COLO668 (cell line): ENCODE results near the gene ZFAND3.
A peak's percentile ranks its signal among the peaks of the same experiment; 100 is the strongest.

Experiments used
- DNase-seq: peaks from one replicate; lab custom pipeline; 2025; ENCODE audit not compliant: unreplicated experiment; lab: John Stamatoyannopoulos, UW

ZFAND3 gene

DNA sequence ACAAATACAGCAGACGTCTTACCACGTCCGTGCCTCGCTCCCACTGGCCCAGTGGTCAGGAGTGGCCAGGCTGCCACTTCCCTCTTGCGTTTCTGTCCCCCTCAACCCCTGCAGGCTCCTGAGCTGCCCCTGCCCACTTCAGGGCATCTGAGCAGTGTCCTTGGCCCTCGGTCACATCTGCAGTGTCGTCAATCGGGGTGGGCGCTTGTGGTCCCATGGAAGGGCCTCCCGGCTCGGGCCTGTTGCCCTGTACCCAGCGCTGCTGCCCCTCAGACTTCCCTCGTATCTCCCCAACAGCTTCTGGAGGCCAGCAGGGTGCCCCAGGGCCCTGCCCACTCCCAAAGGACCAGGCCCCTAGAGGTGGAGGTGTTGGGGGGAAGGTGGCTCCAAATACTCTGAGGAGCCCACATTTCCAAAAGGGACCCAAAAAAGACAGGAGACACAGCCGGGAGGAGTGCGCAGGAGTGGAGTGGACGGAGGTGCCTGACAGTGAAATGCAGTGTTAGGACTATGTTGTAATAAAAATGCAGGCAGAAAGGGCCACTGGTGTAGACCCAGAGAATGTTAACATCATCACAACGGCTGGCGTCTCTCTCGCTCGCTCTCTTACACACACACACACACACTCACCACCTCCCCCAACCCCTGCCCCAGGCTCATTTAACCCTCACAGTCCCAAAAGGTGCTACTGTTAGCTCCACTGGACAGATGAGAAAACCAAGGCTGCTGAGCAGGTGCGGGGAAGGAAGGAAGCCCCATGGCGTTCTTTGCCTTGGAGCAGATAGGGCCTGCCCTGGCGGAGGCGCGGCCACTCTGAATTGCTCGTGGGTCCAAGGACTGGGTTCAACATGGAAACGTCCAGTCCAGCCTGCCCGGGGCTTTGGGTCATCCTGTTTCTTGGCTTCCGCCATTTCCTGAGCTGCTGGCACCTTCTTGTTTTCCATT, 343.9 kb downstream of the ZFAND3 start:
- DNase-seq = no peak

DNA sequence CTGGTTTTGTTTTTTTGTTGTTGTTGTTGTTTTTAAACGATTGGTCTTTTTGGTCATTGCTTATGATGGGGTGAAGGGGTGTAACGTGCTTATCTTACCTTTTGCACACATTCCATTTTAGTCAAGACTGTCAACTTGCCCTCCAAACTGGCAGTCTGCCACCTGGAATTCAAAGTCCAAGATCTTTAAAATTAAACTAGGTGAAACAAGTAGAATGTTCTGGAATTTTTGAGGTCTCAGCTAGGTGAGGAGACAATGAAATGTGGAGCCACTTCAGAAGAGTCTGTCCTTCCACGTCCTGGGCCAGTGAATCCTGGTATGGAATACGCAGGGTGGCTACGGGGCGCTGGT, 344.6 kb downstream of the ZFAND3 start:
- DNase-seq = no peak

- DNase-seq = no peak
Measured at GRCh38 chr6:38164671-38165108, 345.2 kb downstream of the ZFAND3 start.

- no peak for DNase-seq
Measured at GRCh38 chr6:38166411-38167240, 347.1 kb downstream of the ZFAND3 start.

GRCh38 chr6:38167598-38167997, 348.1 kb downstream of the ZFAND3 start:
- no peak for DNase-seq

DNA sequence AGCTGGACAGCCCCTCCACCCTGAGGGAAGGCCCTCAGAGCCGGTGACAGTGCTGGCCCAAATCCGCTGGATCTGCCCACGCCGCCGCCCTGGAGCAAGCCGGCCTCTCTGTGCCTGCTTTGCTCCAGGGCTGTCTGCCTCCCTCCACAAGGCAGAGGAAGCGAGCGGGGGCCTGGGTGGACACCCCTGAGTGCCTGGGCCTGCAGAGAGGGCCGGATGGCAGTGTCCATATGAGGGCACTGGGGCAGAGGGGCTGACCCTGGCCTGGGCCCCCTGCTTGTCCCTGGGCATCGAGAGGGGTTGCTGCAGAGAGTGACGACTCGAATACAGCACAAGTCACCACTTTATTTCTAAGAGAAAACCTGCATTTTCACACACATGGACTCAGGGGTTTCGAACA, 348.6 kb downstream of the ZFAND3 start:
- no peak for DNase-seq

DNA sequence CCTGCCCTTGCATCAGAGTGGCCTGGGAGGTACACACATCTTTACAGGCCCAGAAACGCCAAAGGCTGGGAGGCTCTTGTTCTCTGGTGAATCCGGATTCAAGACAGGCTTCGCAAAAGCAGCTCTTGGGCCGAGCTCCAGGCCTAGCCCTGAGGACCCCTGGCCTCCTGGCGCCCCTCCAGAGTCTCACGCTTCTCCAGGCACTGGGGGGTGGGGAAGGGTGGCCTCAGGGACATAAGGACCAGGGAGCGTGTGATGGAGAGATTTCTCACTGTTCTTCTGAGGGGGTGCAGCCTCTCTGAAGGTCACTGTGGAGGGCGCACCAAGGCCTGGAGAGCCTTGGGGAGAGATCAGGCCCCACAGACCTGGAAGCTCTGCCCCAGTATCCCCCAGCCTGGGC, 349.2 kb downstream of the ZFAND3 start:
- DNase-seq = no peak

GRCh38 chr6:38169221-38169976, 349.9 kb downstream of the ZFAND3 start:
- DNase-seq = peak; percentile 52

- DNase-seq = peak; percentile 82
Measured at GRCh38 chr6:38169977-38170526, 350.5 kb downstream of the ZFAND3 start.

- no peak for DNase-seq
Measured at GRCh38 chr6:38170666-38171355, 351.3 kb downstream of the ZFAND3 start.

- no peak for DNase-seq
Measured at GRCh38 chr6:38171997-38172738, 352.6 kb downstream of the ZFAND3 start.

GRCh38 chr6:38172739-38173410, 353.3 kb downstream of the ZFAND3 start:
- DNase-seq = no peak

DNA sequence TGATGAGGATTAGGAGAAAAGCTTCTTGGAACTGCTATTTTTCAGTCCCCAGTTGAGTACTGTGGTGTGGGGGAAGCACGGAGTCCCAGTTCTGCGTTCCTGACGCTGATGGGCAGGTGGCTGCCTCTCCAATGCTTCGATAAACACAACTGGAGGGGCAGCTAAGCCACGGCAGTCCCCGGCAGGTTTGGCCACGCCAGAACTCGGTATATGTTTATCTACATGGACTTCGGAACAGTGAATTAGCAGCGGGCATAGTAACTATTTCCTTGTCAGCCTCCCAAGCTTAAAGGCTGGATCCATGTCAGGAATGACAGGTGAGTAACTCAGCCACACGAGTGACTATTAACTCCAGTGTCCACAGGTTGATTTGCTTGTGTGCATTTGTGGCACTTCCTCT, 354.4 kb downstream of the ZFAND3 start:
- DNase-seq = no peak

- no peak for DNase-seq
Measured at GRCh38 chr6:38174315-38174714, 354.8 kb downstream of the ZFAND3 start.

GRCh38 chr6:38174806-38175495, 355.4 kb downstream of the ZFAND3 start:
- DNase-seq = no peak

- no peak for DNase-seq
Measured at GRCh38 chr6:38175786-38176185, 356.3 kb downstream of the ZFAND3 start.

DNA sequence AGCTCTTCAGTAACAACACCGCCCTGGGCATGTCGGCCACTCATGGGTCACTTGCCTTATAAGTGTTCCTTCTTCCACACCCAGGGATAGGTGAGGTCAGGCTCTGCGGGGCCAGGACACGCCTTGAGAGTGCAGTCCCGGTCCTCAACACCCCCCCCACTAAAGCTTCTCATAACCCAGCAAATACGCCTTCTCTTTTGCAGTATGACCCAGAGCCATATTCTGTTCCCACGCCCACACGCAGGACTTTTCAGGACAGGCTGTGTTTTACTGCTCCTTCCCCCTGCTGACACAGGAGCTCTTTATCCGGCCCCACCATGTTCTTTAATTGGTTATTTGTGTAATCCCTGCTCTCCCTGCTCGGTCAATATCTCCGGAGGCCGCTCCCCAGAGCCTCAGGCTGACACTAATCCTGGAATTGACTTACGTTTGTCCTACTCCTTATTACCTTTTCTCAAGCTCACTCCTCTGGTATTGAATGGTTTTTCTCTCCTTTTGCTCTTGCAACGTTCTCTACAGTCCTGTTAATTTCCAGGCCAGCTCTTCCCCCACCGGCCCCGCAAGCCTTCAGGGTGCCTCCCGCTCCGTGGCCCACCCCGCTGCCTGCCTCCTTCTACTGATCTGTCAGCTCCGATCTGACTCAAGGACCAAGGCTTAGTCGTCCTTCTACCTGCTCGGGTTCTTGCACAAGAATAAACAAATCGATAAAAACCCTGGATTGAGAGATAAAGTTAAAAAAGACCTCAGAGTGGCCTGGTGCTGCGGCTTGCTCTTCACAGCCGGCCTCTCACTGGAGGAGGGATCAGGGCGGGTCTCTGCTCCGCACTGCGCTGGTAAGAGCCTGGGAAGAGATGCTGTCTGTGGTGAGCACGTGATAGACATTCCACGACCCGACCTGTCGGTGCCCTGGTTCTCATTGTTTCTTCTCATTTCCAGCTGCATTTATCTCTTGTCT, 357.5 kb downstream of the ZFAND3 start:
- DNase-seq = no peak
